HG03354 (cell line): ENCODE measurements around the gene TMC5.

Experiments used
- ATAC-seq: cut with Tn5 transposase; IDR thresholded peaks from one replicate; pipeline ENCODE4 v1.9.1; 2021; ENCODE audit warnings: mild to moderate bottlenecking; ENCODE audit not compliant: unreplicated experiment, poor library complexity, severe bottlenecking

The TMC5 gene

GRCh38 chr16:19450186-19450585, 32.5 kb downstream of the TMC5 start:
- ATAC-seq: no peak

- no peak for ATAC-seq
Measured at GRCh38 chr16:19458722-19459379, 41.2 kb downstream of the TMC5 start.

GRCh38 chr16:19460397-19460796, 42.7 kb downstream of the TMC5 start:
- no peak for ATAC-seq

GRCh38 chr16:19463468-19464315, 46.0 kb downstream of the TMC5 start:
- ATAC-seq: no peak

GRCh38 chr16:19468300-19468699, 50.6 kb downstream of the TMC5 start:
- no peak for ATAC-seq

- ATAC-seq: no peak
Measured at GRCh38 chr16:19472482-19472881, 54.8 kb downstream of the TMC5 start.

- ATAC-seq: no peak
Measured at GRCh38 chr16:19474617-19475016, 56.9 kb downstream of the TMC5 start.

- no peak for ATAC-seq
Measured at GRCh38 chr16:19478505-19478904, 60.8 kb downstream of the TMC5 start.

GRCh38 chr16:19479302-19479721, 61.6 kb downstream of the TMC5 start:
- no peak for ATAC-seq

GRCh38 chr16:19481296-19481695, 63.6 kb downstream of the TMC5 start:
- no peak for ATAC-seq

- no peak for ATAC-seq
Measured at GRCh38 chr16:19481769-19482168, 64.1 kb downstream of the TMC5 start.

- ATAC-seq: no peak
Measured at GRCh38 chr16:19482291-19482690, 64.6 kb downstream of the TMC5 start.

GRCh38 chr16:19484096-19484495, 66.4 kb downstream of the TMC5 start:
- no peak for ATAC-seq

GRCh38 chr16:19485611-19486010, 67.9 kb downstream of the TMC5 start:
- no peak for ATAC-seq

- ATAC-seq: no peak
Measured at GRCh38 chr16:19486051-19486450, 68.4 kb downstream of the TMC5 start.

- ATAC-seq: no peak
Measured at GRCh38 chr16:19486750-19487325, 69.2 kb downstream of the TMC5 start.

GRCh38 chr16:19488213-19488640, 70.5 kb downstream of the TMC5 start:
- no peak for ATAC-seq

- ATAC-seq: no peak
Measured at GRCh38 chr16:19490619-19491018, 72.9 kb downstream of the TMC5 start.

- no peak for ATAC-seq
Measured at GRCh38 chr16:19497176-19497575, 79.5 kb downstream of the TMC5 start.

- no peak for ATAC-seq
Measured at GRCh38 chr16:19499006-19499405, 81.3 kb downstream of the TMC5 start.

- ATAC-seq: no peak
Measured at GRCh38 chr16:19499481-19499880, 81.8 kb downstream of the TMC5 start.
